Liver (tissue), 9 donors: ENCODE data around the gene MRAP2. TPM values are rescaled to one million over a fixed set of nuclear protein-coding genes. Genes with fewer than 3 reads are reported as not detected.

Source experiments
- DNase-seq: peaks from one replicate; pipeline ENCODE4 v3.0.0-alpha.2; 2017; ENCODE audit warnings: low spot score
- H3K27ac ChIP-seq, 2 donors: one replicate each; pipeline ENCODE4 v1.7.0; 2013; ENCODE audit warnings: inconsistent platforms in 2 of 2, low read length in 2 of 2, control low read depth in 1 of 2, low read depth in 1 of 2, mild to moderate bottlenecking in 1 of 2
- H3K27me3 ChIP-seq, 4 donors: one replicate each; pipeline versions ENCODE4 v1.6.1 to v1.7.0; 2013; ENCODE audit warnings: low read length in 3 of 4, inconsistent platforms in 1 of 4, mild to moderate bottlenecking in 1 of 4, moderate library complexity in 1 of 4; ENCODE audit not compliant: control insufficient read depth in 4 of 4, insufficient read depth in 4 of 4
- H3K36me3 ChIP-seq, 4 donors: one replicate each; pipeline versions ENCODE4 v1.6.1 to v1.7.0; 2013; ENCODE audit warnings: low read length in 3 of 4, mild to moderate bottlenecking in 3 of 4, low read depth in 1 of 4, moderate library complexity in 1 of 4; ENCODE audit not compliant: control insufficient read depth in 4 of 4, insufficient read depth in 3 of 4
- H3K4me1 ChIP-seq, 4 donors: one replicate each; pipeline versions ENCODE4 v1.6.1 to v1.7.0; 2013; ENCODE audit warnings: low read length in 3 of 4, mild to moderate bottlenecking in 3 of 4, moderate library complexity in 1 of 4; ENCODE audit not compliant: control insufficient read depth in 4 of 4, insufficient read depth in 4 of 4
- H3K4me3 ChIP-seq, 3 donors: one replicate each; pipeline versions ENCODE4 v1.6.1 to v1.7.0; 2013; ENCODE audit warnings: low read length in 3 of 3, control low read depth in 1 of 3, low read depth in 1 of 3, mild to moderate bottlenecking in 1 of 3
- H3K9ac ChIP-seq, 2 donors: one replicate each; pipeline ENCODE4 v1.7.0; 2013; ENCODE audit warnings: low read length in 2 of 2, mild to moderate bottlenecking in 2 of 2, moderate library complexity in 2 of 2, control low read depth in 1 of 2, low read depth in 1 of 2
- H3K9me3 ChIP-seq, 4 donors: one replicate each; pipeline versions ENCODE4 v1.6.1 to v1.7.0; 2013; ENCODE audit warnings: low read length in 3 of 4; ENCODE audit not compliant: control insufficient read depth in 4 of 4
- CTCF ChIP-seq: fragments of 150-350 bp; IDR thresholded peaks from 2 replicates; pipeline ENCODE4 v1.5.1; 2017; ENCODE audit warnings: improper control_type of control experiment, low read depth, low read length; ENCODE audit not compliant: missing input control
- EGR1 ChIP-seq, 2 donors: IDR thresholded peaks; 2 replicates each; pipeline ENCODE4 v1.6.1; 2016 to 2018; ENCODE audit warnings: antibody characterized with exemption in 2 of 2, low read depth in 2 of 2
- FOXA2 ChIP-seq: IDR thresholded peaks from 2 replicates; pipeline ENCODE4 v1.6.1; 2016; ENCODE audit warnings: antibody characterized with exemption
- HNF4G ChIP-seq: IDR thresholded peaks from 2 replicates; pipeline ENCODE4 v1.6.1; 2016; ENCODE audit warnings: antibody characterized with exemption
- JUND ChIP-seq, 2 donors: IDR thresholded peaks; 2 replicates each; pipeline ENCODE4 v1.6.1; 2016; ENCODE audit warnings: antibody characterized with exemption in 2 of 2
- MAX ChIP-seq: IDR thresholded peaks from 2 replicates; pipeline ENCODE4 v1.6.1; 2016; ENCODE audit warnings: antibody characterized with exemption
- NR2F2 ChIP-seq: IDR thresholded peaks from 2 replicates; pipeline ENCODE4 v1.6.1; 2016; ENCODE audit warnings: antibody characterized with exemption
- REST ChIP-seq: IDR thresholded peaks from 2 replicates; pipeline ENCODE4 v1.6.1; 2016; ENCODE audit warnings: antibody characterized with exemption, mild to moderate bottlenecking
- RXRA ChIP-seq, 2 donors: IDR thresholded peaks; 2 replicates each; pipeline ENCODE4 v1.6.1; 2017 to 2018; ENCODE audit warnings: antibody characterized with exemption in 2 of 2, mild to moderate bottlenecking in 1 of 2
- SP1 ChIP-seq: IDR thresholded peaks from 2 replicates; pipeline ENCODE4 v1.6.1; 2018; ENCODE audit warnings: antibody characterized with exemption, mild to moderate bottlenecking
- TAF1 ChIP-seq: conservative IDR thresholded peaks from 2 replicates; pipeline ENCODE4 v1.6.1; 2016; ENCODE audit warnings: antibody characterized with exemption, mild to moderate bottlenecking
- YY1 ChIP-seq: IDR thresholded peaks from 2 replicates; pipeline ENCODE4 v1.6.1; 2016; ENCODE audit warnings: antibody characterized with exemption, mild to moderate bottlenecking
- ZBTB33 ChIP-seq: IDR thresholded peaks from 2 replicates; pipeline ENCODE4 v1.6.1; 2016; ENCODE audit warnings: antibody characterized with exemption
- polyA plus RNA-seq, 2 donors: library from polyadenylated mRNA; stranded (reverse) in 1 of 2; unstranded in 1 of 2; fragments of 200-250 nt in 1 of 2; fragments of >200 nt in 1 of 2; fragmentation: Nextera tagmentation in 1 of 2; extraction: Ambion mirVana in 1 of 2; gene quantifications; one replicate each; pipeline versions ENCODE4 v1.2.1 to v1.2.3, GENCODE V29; 2013 to 2015
- total RNA-seq, 2 donors: library from RNA; depleted of rRNA; stranded (reverse); fragments of >200 nt; gene quantifications; one replicate each; pipeline ENCODE4 v1.2.3, GENCODE V29; 2014
- TF ChIP-seq, protein P1 (sequence below): IDR thresholded peaks from 2 replicates; pipeline ENCODE4 v1.6.1; 2016; ENCODE audit warnings: antibody characterized with exemption
- donor health status: healthy.
- donor health status: healthy.
- donor health status: healthy.
- donor health status: healthy.
- donor health status: healthy.

The MRAP2 gene
- total and polyA plus RNA-seq, 4 donors, result 0.05 to 0.51 (median 0.08) TPM; not detected in 1

- Histone ChIP-seq H3K4me3 (no peak overlapping the region), H3K9me3 (no peaks in the 10 kb centered on the region), H3K27me3 (no peaks in the 10 kb centered on the region), H3K9ac (no peak overlapping the region), H3K27ac (no peak overlapping the region), H3K36me3 (peaks cover 0 to 4% (median 2%) of the 10 kb centered on the region in 4 donors), H3K4me1 (no peaks in the 10 kb centered on the region)
- TF ChIP-seq TAF1 (no peak), NR2F2 (no peak), EGR1 (IDR thresholded peaks at IDR 0.05; ENCODE audit: low read depth in 2 of 2) (no peak), FOXA2 (no peak), ZBTB33 (no peak), YY1 (no peak), HNF4G (no peak), JUND (IDR thresholded peaks at IDR 0.05) (no peak), CTCF (no peak), MAX (no peak), SP1 (no peak), REST (no peak), RXRA (IDR thresholded peaks at IDR 0.05) (no peak)
- TF ChIP-seq, protein P1, sequence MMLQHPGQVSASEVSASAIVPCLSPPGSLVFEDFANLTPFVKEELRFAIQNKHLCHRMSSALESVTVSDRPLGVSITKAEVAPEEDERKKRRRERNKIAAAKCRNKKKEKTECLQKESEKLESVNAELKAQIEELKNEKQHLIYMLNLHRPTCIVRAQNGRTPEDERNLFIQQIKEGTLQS, result no peak
- no peak for DNase-seq
Observed at GRCh38 chr6:84139311-84139710, 105.7 kb downstream of the MRAP2 start.

Other genes starting within 250 kb of the MRAP2 start
- gene RIPPLY2, start 180.4 kb upstream of the MRAP2 start, total RNA-seq, result not detected
- gene RIPPLY2, start 180.4 kb upstream of the MRAP2 start, polyA plus RNA-seq, result not detected
- gene CYB5R4, start 174.1 kb upstream of the MRAP2 start, total RNA-seq, result 1 to 10 TPM; 3.4 to 5.0 TPM
- gene CYB5R4, start 174.1 kb upstream of the MRAP2 start, polyA plus RNA-seq, result 1 to 10 TPM; 5.9 to 7.8 TPM
- gene CEP162, start 193.9 kb downstream of the MRAP2 start, total RNA-seq, result 1 to 10 TPM; 3.1 to 4.4 TPM
- gene CEP162, start 193.9 kb downstream of the MRAP2 start, polyA plus RNA-seq, result 1 to 10 TPM in 1 of 2 donors, under 1 TPM in 1; 0.87 to 2.1 TPM